Measurements from ENCODE around the gene CTRB2.
"Not testable (repeated sequence)": the region's sequence is repeated elsewhere in the genome, so short reads cannot be mapped to it uniquely, and the experiment has no call there.

Gene CTRB2

GRCh38 chr16:75226550-75227360 is 19.8 kb upstream of the CTRB2 start:
- no peak for DNase-seq (ENCODE audit: low spot score)

DNA sequence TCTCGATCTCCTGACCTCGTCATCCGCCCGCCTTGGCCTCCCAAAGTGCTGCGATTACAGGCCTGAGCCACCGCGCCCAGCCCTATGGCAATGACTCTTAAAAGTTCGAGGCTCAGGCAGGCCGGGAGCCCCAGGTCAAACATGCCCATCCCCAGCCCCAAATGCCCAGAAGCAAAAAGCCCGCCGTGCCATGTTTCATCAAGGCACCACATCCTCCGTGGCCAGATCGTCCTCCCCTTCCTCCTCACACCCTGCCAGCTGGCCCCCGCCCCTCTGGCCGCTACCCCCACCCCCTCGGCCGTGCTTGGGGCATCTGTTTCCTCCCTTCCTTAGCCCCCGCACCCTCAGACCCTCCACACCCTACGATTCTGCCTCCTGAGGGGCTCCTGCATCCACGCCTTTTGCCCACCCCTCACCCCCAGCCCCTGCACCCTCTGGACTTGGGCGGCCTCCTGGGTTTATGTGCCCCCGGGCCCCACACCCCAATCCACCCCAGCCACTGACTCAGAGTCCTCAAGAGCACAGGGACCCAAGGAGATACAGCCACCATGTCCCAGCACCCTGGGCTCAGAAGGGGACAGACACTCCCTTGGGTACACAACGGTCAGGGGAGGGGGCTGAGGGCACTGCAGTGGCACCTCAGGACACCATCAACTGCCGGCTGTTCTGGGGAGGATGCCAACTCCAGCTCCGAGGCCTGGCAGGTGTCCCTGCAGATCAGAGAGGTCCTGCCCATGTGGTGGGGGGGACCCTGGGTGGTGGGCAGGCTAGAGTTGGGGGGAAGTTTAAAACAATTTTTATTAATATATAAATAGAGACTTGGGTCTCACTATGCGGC is 18.9 kb upstream of the CTRB2 start:
- DNase-seq (ENCODE audit: low spot score): no peak

DNA sequence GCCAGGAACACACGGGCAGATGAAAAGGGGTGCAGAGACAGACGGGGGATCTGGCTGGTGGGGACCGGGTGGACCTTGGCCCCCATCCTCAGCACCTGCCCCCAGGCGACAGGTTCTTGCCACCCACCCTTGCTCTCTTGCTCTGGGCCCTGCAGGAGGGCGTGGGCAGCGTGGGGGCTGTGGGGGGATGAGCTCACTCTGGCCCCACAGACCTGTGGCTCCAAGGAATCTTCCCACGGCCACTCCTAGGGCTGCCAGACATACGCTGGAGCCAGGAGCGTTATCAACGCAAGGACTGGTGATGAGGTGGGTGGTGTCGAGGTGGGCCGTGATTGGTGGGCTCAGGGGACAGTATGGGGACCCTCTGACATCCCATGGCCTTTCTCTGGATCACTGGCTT is 18.1 kb upstream of the CTRB2 start:
- DNase-seq (ENCODE audit: low spot score): no peak

GRCh38 chr16:75224306-75225082 is 17.5 kb upstream of the CTRB2 start:
- DNase-seq (ENCODE audit: low spot score): no peak

GRCh38 chr16:75223129-75223528 is 16.2 kb upstream of the CTRB2 start:
- not testable (repeated sequence) for DNase-seq (ENCODE audit: low spot score)

- no peak for DNase-seq (ENCODE audit: low spot score)
Observed at GRCh38 chr16:75222271-75222783, 15.4 kb upstream of the CTRB2 start.

DNA sequence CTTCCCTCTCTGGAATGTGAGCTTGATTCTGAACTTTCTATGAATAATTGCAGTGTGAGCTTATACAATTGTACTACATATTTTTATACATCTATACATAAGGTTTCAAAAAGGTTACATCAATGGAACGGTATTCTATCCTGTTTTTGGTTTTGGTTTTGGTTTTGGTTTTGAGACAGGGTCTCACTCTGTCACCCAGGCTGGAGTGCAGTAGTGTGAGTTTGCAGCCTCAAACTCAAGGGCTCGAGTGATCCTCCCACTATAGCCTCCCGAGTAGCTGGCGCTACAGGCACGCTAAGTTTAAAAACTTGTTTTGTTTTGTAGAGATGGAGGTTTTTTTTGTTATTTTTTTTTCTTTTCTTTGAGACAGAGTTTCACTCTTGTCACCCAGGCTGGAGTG is 12.9 kb upstream of the CTRB2 start:
- DNase-seq (ENCODE audit: low spot score): no peak

- no peak for DNase-seq (ENCODE audit: low spot score)
Observed at GRCh38 chr16:75219088-75219487, 12.1 kb upstream of the CTRB2 start.

- no peak for DNase-seq (ENCODE audit: low spot score)
Observed at GRCh38 chr16:75218256-75219076, 11.5 kb upstream of the CTRB2 start, which contains the start of gene CTRB1. CTRB1 (plus strand) TSS chr16:75218988; CDS start chr16:75219008, 20 bp downstream.

GRCh38 chr16:75217389-75217851 is 10.5 kb upstream of the CTRB2 start:
- no peak for DNase-seq (ENCODE audit: low spot score)

- no peak for DNase-seq (ENCODE audit: low spot score)
Observed at GRCh38 chr16:75216576-75216975, 9.6 kb upstream of the CTRB2 start.

DNA sequence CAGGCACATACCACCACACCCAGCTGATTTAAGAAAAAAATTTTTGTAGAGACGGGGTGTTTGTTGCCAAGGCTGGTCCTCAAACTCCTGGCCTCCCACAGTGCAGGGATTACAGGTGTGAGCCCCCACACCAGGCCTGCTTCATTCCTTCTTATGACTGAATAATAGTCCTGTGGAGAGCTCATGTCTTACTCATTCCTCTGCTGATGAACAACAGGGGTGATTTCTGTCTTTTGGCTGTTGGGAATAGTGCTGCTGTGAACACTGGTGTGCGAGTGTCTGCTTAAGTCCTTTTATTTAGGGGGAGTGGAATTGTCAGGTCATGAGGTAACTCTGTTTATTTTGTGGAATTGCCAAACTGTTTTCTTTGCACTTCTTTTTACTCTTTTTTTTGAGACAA is 9.2 kb upstream of the CTRB2 start:
- no peak for DNase-seq (ENCODE audit: low spot score)

DNA sequence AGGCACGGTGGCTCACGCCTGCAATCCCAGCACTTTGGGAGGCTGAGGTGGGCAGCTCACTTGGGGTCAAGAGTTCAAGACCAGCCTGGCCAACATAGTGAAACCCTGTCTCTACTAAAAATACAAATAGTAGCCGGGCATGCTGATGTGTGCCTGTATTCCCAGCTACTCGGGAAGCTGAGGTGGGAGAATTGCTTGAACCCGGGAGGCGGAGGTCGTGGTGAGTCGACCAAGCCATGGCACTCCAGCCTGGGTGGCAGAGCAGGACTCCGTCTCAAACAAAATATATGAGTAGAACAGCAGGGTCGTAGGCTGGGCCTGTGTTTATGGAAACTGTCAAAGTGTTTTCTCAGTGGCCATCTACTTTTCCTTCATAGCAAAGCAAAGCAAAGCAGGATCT is 4.3 kb upstream of the CTRB2 start:
- DNase-seq (ENCODE audit: low spot score): not testable (repeated sequence)

DNA sequence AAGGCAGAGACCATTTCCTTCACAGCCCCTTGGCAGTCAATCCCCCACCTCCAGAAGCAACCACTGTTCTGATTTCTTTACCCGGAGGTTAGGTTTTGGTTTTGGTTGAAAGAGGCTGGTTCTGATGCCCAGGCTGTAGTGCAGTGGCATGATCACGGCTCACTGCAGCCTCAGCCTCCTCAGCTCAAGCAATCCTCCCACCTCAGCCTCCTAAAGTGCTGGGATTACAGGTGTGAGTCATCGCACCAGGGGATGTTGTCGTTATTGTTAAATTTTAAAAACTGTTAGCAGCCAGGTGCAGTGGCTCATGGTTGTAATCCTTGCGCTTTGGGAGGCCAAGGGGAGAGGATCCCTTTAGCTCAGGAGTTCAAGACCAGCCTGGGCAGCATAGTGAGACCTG is 3.0 kb upstream of the CTRB2 start:
- no peak for DNase-seq (ENCODE audit: low spot score)

- not testable (repeated sequence) for DNase-seq (ENCODE audit: low spot score)
Observed at GRCh38 chr16:75209514-75209913, 2.6 kb upstream of the CTRB2 start.

DNA sequence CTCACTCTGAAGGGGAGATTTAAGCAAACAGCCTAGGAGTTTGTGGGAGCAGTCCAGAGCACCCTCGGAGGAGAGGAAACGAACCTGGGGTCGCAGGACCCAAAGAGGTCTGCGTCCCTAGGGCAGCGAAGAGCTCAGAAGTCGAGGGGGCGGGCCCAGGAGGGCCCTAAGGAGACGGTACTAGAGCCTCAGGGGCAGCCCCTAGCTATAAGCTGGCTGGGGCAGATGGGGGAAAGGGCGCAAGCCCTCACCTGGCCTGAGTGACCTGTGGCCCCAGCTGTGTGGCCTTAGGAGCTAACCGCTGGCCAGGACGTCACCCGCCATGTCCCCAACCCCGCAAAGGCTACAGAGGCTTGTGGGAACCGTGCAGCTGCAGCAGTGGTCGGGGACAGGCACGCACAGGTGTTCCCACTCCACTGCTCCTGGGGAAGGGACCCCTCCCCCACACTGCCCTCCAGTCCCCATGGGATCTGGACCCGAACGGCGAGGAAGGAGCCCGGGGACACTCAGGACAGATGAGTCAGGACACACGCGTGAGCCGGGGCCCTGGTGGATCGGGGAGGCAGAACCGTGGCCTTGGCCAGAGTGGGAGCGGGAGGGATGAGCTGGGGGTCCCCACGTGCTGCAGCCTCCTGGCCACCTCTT is 2.0 kb upstream of the CTRB2 start:
- no peak for DNase-seq (ENCODE audit: low spot score)

DNA sequence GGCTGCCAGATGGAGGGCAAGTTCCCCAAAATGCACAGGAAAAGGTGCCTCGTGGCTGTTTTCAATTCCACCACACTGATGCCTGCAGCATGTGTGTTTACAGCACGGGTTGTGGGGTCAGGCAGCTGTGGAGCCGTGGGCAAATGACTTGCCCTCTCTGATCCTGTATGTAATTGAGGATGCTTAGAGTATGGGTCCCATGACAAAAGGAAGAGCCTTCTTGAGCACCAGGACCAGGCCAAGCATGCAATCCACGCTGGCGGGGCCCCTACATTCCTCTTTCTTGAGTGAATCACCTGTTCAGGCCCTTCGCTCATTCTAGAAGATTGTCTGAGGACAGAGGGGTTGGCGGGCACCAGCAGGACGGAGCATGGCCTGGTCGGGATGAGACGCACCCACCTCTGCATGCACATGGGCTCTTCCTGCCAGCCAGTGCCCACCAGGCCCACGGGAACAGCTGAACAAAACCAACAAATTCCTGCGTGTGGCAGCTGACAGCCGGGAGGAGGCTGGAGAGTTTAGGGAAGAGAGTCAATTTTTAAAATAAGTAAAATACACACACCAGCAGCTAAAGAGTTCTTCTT is 1.4 kb upstream of the CTRB2 start:
- DNase-seq (ENCODE audit: low spot score): no peak

DNA sequence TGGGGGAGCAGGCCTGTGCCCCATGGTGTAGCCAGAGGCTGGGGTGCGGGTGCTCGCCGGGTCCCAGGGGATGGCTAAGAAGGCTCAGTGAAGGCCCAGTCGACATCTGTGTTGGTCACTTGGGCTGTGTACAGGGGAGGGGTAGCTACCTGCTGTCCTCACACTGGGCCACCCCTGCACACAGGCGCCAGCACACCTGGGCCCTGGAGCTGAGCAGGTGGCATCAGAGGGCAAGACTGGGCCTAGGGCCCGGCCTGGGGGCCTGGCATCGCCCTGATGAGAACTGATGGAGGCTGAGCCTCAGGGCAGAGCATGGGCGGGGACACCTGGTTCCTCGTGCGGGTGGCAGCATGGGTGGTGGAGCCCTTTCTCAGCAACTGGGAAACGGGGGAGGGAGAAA is 870 bp upstream of the CTRB2 start:
- no peak for DNase-seq (ENCODE audit: low spot score)

- DNase-seq (ENCODE audit: low spot score): not testable (repeated sequence)
Observed at GRCh38 chr16:75205961-75206748, 806 bp downstream of the CTRB2 start.

All from RKO (cell line).